NCI-H1092 treated with DMSO at 0.1 percent for 48 hours (cell line): ENCODE measurements around the gene SHLD1.
"Not testable (repeated sequence)": the region's sequence is repeated elsewhere in the genome, so short reads cannot be mapped to it uniquely, and the experiment has no call there.

Experiments
- DNase-seq: peaks from one replicate; lab custom pipeline; 2025; lab: John Stamatoyannopoulos, UW

SHLD1 gene

GRCh38 chr20:5749952-5750779 is at the start of gene SHLD1:
TSS of gene SHLD1 (plus strand) at chr20:5750401. CDS start at chr20:5772866, 22,465 bp downstream.
- peak; percentile 94 for DNase-seq

GRCh38 chr20:5702339-5702738 is 47.9 kb upstream of the SHLD1 start:
- not testable (repeated sequence) for DNase-seq

DNA sequence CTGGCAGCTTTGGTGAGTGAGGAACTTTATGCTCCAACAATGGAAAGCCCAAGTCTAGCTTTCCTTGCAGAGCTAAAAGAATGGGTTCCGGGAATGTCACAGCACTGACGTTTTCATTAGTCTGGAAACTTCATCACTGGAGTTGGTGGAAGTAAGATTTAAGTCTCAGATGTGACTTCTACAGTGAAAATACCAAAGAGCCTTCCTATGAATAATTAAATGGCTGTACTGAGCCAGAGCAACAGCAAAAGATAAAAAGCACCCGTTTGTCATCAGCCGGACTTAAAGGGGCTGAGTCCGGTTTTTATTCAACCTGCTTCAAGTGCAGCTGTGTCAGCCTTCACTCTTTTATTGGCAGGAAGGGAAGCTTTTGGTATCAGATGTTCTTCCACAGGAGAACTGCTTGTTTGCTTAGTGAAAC is 46.5 kb upstream of the SHLD1 start:
- DNase-seq, result peak; percentile 59

- no peak for DNase-seq
Measured at GRCh38 chr20:5705827-5706226, 44.4 kb upstream of the SHLD1 start.

GRCh38 chr20:5706797-5707196 is 43.4 kb upstream of the SHLD1 start:
- no peak for DNase-seq

DNA sequence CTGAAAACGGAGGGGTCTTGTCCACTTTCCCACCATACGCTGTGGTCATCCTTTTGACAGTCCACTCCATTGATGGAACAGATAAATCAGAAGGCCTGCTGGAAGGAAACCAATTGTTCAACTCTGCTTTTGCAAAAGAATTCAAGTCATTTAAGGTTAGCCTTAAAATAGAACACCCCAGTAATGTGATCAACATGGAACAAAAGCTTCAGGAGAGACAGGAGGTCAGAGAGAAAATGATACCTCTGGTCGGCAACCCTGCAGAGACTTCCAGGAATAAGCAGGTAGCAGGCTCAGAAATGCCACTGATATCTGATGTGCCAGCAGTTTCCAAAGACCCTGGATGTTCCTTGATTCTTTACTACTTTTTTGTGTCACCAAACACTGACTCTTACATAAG is 39.6 kb upstream of the SHLD1 start:
- DNase-seq, result no peak

- DNase-seq, result no peak
Measured at GRCh38 chr20:5714261-5715041, 35.8 kb upstream of the SHLD1 start.

DNA sequence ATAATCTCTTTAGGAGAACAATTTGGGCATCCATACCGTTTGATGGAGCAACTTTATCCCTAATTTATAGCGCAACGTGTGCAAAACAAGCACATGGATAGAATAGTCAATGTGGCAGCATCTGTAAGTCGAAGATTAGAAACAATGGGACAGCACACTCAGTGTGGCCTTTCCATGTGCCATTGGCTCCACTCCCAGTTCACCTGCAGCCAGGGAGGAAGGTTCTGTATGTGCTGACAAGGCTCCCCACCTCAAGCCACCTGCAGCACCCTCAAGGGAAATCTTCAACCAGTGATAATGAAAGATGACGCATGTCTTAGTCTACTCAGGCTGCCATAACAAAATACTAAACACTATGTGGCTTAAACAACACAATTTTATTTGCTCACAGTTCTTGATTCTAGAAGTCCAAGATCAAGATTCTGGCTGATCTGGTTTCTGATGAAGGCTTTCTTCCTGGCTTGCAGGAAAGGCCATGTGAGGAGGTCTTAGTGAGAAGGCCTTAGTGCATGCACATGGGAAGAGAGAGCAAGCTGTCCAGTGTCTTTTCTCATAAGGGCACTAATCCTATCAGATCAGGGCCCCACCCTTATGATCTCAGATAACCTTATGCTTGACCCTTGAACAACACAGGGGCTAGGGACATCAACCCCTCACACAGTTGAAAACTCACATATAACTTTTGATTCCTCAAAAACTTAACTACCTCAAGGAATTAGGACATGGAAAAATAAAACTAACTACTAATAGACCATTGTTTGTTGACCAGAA is 34.9 kb upstream of the SHLD1 start:
- DNase-seq, result no peak

DNA sequence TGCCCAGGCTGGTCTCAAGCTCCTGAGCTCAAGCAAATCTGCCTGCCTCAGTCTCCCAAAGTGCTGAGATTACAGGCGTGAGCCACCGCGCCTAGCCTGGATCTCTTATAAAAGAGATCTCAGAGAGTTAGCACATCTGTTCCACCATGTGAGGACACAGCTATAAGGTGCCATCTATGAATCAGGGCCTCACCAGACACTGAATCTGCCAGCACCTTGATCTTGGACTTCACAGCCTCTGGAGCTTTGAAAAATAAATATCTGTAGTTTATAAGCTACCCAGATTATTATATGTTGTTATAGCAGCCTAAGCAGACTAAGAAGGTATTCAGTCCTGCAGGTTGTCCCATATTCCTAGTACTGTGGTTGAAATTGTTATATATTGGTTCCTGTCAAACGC is 33.2 kb upstream of the SHLD1 start:
- no peak for DNase-seq

- peak; percentile 7 for DNase-seq
Measured at GRCh38 chr20:5718896-5719595, 31.2 kb upstream of the SHLD1 start.

DNA sequence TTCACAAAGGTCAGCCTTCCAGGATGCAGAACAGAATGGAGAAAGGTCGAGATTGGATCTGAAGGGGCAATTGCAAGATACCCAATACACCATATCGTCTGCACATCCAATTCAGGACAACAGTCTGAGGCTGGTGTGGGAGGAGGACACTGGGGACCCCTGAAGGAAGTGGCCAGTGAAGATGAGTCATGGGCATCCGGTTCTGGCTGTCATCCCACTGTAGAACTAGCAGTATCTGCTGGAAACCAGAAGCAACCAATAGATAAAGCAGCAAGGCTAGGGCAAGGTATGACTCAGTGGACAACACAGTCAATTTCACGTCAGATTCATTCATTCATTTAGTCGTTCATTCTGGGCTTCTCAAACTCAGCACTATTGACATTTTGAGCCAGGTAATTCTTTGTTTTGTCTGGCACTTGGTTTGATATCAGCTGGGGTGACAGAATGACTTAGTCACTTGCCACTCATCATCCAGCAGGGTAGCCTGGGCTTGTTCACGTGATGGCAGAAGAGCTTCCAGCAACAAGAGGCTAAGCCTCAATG is 30.3 kb upstream of the SHLD1 start:
- DNase-seq, result no peak

DNA sequence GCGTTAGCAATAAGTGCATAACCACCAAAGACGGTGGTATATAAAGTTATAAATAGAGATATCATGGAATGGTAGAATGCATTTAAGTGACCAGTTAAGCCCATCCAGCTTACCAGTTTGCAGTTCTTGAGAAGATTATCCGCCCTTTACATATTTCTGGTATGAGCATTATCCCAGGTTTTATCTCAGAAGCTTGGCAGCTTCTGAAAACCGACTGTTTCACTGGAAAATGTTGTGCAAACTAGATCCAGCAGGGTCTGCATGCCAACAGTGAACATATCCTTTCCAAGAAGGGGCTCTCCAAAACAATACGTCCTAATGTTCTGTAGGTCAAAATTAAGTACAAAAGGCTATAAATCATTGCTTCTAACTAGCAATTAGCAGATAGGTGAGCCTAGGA is 29.5 kb upstream of the SHLD1 start:
- no peak for DNase-seq

DNA sequence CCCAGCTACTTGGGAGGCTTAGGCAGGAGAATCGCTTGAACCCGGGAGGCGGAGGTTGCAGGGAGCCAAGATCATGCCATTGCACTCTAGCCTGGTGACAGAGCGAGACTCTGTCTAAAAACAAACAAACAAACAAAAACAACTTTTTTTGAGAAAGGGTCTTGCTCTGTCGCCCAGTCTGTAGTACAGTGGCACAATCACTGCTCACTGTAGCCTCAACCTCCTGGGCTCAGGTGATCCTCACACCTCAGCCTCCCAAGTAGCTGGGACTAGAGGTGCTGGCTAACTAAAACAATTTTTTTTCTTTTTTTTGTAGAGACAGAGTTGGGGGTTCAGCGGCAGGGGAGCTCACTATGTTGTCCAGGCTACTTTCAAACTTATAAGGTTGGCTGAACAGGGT is 28.8 kb upstream of the SHLD1 start:
- DNase-seq, result not testable (repeated sequence)

GRCh38 chr20:5722927-5723326 is 27.3 kb upstream of the SHLD1 start:
- no peak for DNase-seq

GRCh38 chr20:5725183-5725463 is 25.1 kb upstream of the SHLD1 start:
- not testable (repeated sequence) for DNase-seq

DNA sequence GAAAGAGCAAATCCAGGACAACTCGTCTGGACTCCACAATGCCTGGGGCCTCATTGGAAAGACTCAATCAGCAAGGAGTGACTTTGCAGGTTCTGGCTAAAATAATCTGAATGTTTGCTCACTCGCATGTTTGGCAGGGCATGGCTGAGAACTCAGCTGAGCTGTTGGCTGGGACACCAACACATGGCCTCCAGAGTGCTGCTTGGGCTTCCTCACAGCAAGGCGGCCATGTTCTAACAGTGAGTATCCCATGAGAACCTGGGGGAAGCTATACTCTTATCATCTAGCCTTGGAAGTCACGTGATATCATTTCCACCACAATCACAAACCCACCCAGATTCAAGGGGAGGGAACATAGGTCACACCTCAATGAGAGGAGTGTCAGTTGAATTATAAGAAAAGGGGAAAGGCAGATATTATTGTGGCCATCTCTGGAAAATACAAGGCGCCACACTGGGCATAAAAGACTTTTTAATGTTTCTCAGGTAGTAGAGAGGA is 23.1 kb upstream of the SHLD1 start:
- DNase-seq, result no peak

DNA sequence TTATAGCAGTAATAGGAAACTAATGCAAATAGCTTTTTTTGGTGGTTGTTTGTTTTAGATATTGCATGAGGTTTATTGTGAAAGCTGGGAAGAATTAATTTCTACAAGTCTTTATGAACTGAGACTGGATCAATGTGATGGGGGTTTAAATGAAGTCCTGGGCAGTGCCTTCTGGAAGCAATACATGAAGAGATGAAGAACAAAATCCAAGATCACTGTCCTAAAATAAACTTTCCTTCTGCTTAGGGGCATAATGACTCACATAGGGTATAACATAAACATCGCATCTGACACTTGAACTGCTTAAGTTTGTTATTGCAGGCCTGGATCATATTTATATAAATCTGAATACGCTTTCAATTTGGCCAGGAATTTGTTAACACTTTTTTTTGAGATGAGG is 20.9 kb upstream of the SHLD1 start:
- no peak for DNase-seq

DNA sequence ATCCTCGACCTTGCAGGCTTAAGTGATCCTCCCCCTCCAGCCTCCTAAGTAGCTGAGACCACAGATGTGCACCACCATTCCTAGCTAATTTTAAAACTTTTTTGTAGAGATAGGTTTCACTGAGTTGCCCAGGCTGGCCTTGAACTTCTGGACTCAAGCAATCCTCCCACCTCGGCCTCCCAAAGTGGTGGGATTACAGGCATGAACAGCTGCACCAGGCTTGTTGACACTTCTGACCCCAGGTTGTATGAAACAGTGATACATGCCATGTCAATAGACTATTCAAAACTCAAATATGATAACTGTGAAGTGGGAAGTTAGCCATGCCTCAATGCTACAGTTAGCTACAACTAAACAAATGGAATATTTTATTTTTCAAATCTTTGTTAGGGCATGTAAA is 20.1 kb upstream of the SHLD1 start:
- DNase-seq, result no peak

DNA sequence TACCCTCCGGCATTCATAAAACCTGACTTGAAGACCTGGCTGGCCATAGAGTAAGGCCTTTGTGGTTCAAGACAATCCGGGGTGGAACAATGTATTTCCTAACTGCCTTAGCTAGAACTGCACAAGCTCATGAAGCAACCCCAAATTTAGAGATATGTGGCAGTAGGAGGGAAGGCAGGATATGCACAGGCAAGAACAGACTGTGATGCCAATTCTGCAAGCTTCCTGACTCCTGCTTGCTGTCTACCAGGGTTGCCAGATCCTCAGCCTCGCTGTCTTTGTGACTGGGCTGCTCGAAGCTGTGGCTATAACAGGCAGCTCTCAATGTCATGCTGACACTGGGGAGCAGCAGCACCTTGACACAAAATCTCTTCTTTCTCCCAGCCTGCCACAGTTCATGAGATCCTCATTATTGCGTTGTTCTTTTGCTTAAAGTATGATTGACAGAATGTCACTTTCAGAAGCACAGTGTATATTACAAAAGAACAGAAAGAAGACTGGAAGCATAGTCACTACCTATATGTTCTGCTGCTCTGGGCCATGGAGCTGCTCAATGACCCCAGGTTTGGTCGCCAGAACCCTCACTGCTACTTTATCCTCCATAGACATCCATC is 18.3 kb upstream of the SHLD1 start:
- no peak for DNase-seq

GRCh38 chr20:5734602-5735001 is 15.6 kb upstream of the SHLD1 start:
- DNase-seq, result no peak

DNA sequence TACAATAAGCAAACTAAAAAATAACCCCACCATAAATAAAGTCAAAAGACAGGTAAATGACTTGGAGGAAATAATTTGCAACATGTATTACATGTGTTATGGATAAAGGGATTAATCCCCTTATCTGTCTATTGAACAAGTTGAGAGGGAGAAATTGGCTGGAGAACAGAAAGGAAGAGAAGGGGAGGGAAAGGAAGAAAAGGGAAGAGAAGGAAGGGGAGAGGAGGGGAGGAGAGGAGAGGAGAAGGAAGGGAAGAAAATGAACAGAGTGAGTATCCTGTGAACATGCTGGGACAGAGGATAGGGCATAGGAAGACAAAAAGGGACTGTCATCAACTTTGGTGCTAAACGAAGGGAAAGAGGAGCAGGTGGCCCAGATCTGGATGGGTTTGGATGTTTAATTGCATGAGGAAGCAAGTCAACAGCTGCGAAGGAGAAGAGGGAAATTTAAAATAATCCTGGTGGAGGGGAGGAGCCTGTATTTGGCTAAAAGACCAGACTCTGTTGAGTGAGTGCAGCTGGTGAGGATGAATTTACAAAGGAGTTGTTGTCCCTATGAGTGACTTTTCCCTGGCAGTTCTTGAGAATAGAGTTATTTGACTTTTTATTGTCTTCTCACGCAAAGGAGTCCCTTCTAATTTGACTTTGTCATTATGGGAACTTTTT is 14.2 kb upstream of the SHLD1 start:
- DNase-seq, result peak; percentile 5
